GM13976 (cell line): Measurements from ENCODE around the gene STK17A.

Experiments used
- DNase-seq: peaks from one replicate; pipeline ENCODE4 v3.0.0; 2012; ENCODE audit warnings: low spot score
- CTCF ChIP-seq: IDR thresholded peaks from 2 replicates; pipeline ENCODE4 v1.5.1; 2012; ENCODE audit warnings: borderline replicate concordance, mild to moderate bottlenecking; ENCODE audit not compliant: insufficient read depth; ENCODE audit errors: extremely low read depth, missing control alignments, control extremely low read depth
- in situ Hi-C: fragments of 300-500 bp; cut with MboI; formaldehyde crosslinking; loops from one replicate; pipeline ENCODE4 v1.12.0; 2022; ENCODE audit warnings: low sequenced_read_pairs, mixed read lengths, inconsistent platforms; ENCODE audit not compliant: unreplicated experiment

STK17A gene

GRCh38 chr7:43646603-43647338 is 63.9 kb downstream of the STK17A start:
- in situ Hi-C loops = no loop called here
- no peak for DNase-seq
- no peak for TF ChIP-seq CTCF

- no peak for TF ChIP-seq CTCF
- in situ Hi-C loops = no loop called here
- no peak for DNase-seq
Measured at GRCh38 chr7:43647339-43647672, 64.4 kb downstream of the STK17A start.

GRCh38 chr7:43647673-43648472 is 65.0 kb downstream of the STK17A start:
- in situ Hi-C loops = no loop called here
- no peak for DNase-seq
- TF ChIP-seq CTCF = no peak

- in situ Hi-C loops = no loop called here
Measured at GRCh38 chr7:43648473-43649406, 65.8 kb downstream of the STK17A start.

GRCh38 chr7:43649755-43650274 is 66.9 kb downstream of the STK17A start:
- in situ Hi-C loops = no loop called here
- peak; percentile 69 for DNase-seq
- TF ChIP-seq CTCF = no peak

More at GRCh38 chr7:43648473-43649406, 65.8 kb downstream of the STK17A start:
- peak; percentile 81 for DNase-seq
- no peak for TF ChIP-seq CTCF

- no peak for TF ChIP-seq CTCF
- no peak for DNase-seq
- in situ Hi-C loops = no loop called here
Measured at GRCh38 chr7:43650457-43651052, 67.6 kb downstream of the STK17A start.
